ENCODE measurements around the gene EXOC3L2.

Gene EXOC3L2

DNA sequence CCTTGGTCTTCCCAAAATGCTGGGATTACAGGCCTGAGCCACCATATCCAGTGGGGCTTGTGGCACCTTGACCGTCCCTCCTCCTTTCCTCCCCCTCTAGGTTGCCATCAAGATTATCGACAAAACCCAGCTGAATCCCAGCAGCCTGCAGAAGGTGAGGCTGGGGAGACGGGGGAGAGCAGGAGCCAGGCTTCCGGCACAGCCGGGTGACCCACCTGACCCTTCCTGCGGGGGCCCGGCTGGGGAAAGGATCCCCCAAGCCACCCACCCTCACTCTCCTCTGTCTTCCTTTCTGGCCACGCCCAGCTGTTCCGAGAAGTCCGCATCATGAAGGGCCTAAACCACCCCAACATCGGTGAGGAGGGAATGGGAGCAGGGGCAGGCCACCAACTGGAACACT, 17.8 kb upstream of the EXOC3L2 start:
- no peak overlapping the region for H3K4me3 ChIP-seq (ENCODE audit: low read depth, low read length)
- TF ChIP-seq, protein P1, sequence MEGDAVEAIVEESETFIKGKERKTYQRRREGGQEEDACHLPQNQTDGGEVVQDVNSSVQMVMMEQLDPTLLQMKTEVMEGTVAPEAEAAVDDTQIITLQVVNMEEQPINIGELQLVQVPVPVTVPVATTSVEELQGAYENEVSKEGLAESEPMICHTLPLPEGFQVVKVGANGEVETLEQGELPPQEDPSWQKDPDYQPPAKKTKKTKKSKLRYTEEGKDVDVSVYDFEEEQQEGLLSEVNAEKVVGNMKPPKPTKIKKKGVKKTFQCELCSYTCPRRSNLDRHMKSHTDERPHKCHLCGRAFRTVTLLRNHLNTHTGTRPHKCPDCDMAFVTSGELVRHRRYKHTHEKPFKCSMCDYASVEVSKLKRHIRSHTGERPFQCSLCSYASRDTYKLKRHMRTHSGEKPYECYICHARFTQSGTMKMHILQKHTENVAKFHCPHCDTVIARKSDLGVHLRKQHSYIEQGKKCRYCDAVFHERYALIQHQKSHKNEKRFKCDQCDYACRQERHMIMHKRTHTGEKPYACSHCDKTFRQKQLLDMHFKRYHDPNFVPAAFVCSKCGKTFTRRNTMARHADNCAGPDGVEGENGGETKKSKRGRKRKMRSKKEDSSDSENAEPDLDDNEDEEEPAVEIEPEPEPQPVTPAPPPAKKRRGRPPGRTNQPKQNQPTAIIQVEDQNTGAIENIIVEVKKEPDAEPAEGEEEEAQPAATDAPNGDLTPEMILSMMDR (IDR thresholded peaks at IDR 0.05; ENCODE audit: insufficient read depth, low read length, missing control alignments) = no peak
- DNase-seq (ENCODE audit: low read depth, low spot score) = no peak
- ChIA-PET POLR2A (no interaction called here), CTCF (interaction anchor here (1.2 kb wide), 1 partner anchor 76 kb away, joined by 3 read pairs; no protein-coding TSS in a partner anchor)

DNA sequence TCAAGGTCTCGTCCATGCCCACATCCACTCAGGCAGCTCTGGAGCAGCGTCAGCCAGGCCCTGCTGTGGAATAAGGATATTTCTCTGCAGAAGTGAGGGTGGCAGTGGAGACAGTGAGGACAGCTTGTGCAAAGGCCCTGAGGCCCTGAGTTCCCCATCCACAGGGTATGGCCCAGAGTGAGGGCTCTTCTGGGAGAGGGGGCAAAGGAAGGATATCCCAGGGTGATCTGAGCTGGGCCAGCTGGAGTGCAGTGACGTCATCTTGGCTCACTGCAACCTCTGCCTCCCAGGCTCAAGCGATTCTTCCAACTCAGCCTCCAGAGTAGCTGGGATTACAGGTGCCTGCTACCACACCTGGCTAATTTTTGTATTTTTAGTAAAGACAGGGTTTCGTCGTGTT, 17.4 kb upstream of the EXOC3L2 start:
- ChIA-PET POLR2A (no interaction called here), CTCF (interaction anchor here (1.1 to 1.2 kb wide), 2 partner anchors 13 to 76 kb away, joined by 3 to 5 read pairs; no protein-coding TSS in a partner anchor)
- TF ChIP-seq, protein P1 (IDR thresholded peaks at IDR 0.05; ENCODE audit: insufficient read depth, low read length, missing control alignments) = no peak
- no peak overlapping the region for H3K4me3 ChIP-seq (ENCODE audit: low read depth, low read length)
- DNase-seq (ENCODE audit: low read depth, low spot score) = no peak

DNA sequence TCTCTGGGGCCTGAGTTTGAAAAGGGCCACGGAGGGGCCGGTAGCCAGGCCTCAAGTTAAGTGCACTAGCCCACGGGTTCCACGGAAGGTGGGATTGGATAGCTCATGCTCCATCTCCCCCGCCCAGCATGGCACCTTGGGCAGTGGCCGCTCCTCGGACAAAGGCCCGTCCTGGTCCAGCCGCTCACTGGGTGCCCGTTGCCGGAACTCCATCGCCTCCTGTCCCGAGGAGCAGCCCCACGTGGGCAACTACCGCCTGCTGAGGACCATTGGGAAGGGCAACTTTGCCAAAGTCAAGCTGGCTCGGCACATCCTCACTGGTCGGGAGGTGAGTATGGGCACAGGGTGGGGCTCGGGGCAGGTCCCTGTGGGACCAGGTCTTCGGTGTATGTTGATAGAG, 13.7 kb upstream of the EXOC3L2 start:
- no peak for DNase-seq (ENCODE audit: low read depth, low spot score)
- CTCF ChIA-PET = interaction anchor here (1.2 to 2.4 kb wide), 2 partner anchors 9 to 59 kb away, joined by 4 to 13 read pairs; no protein-coding TSS in a partner anchor
- TF ChIP-seq, protein P1 (IDR thresholded peaks at IDR 0.05; ENCODE audit: insufficient read depth, low read length, missing control alignments) = no peak
- no peak overlapping the region for H3K4me3 ChIP-seq (ENCODE audit: low read depth, low read length)
- POLR2A ChIA-PET = no interaction called here

DNA sequence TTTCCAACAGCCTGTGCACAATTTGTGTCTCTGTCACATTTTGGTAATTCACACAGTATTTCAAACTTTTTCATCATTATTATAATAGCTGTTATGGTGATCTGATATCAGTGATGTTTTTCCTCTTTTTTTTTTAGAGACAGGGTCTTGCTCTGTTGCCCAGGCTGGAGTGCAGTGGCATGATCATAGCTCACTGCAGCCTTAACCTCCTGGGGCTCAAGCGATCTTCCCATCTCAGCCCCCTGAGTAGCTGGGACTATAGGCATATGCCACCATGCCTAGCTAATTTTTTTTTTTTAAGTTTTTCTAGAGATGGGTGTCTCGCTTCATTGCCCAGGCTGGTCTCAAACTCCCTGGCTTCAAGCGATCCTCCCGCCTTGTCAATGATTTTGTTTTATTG, 11.6 kb upstream of the EXOC3L2 start:
- TF ChIP-seq, protein P1 (IDR thresholded peaks at IDR 0.05; ENCODE audit: insufficient read depth, low read length, missing control alignments) = no peak
- ChIA-PET CTCF (interaction anchor here (1.0 kb wide), 1 partner anchor 82 kb away, joined by 4 read pairs; no protein-coding TSS in a partner anchor), POLR2A (no interaction called here)
- no peak for DNase-seq (ENCODE audit: low read depth, low spot score)
- no peak overlapping the region for H3K4me3 ChIP-seq (ENCODE audit: low read depth, low read length)

DNA sequence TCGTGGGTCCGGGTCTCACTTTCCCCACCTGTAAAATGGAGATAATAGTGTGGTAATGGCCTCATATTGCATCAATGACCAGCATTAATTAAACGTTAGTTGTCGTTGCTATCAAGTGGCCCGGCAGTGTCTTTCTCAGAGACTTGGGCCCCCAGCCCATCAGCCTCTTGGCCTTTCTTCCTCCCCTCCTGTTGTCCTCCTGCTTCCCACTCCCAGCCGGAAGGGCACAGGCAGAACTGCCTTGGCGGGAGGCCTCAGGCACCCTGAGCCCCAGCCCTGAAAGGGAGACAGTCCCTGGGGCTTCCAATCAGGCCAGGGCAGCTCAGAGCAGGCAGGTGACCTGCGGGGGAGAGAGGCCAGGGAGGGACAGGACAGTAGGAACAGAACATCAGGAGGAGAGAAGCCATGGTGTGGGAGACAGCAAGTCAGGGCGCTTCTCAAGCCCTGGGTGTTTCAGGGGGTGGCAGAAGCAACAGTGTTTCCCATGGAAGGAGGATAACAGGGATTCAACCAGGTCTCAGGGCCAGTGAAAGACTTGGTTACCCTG, 10.5 kb upstream of the EXOC3L2 start:
- TF ChIP-seq, protein P1 (IDR thresholded peaks at IDR 0.05; ENCODE audit: insufficient read depth, low read length, missing control alignments) = no peak
- no peak overlapping the region for H3K4me3 ChIP-seq (ENCODE audit: low read depth, low read length)
- CTCF ChIA-PET = interaction anchor here (1.1 kb wide), 1 partner anchor 184 kb away, joined by 3 read pairs; no protein-coding TSS in a partner anchor
- POLR2A ChIA-PET = no interaction called here
- DNase-seq (ENCODE audit: low read depth, low spot score) = no peak

DNA sequence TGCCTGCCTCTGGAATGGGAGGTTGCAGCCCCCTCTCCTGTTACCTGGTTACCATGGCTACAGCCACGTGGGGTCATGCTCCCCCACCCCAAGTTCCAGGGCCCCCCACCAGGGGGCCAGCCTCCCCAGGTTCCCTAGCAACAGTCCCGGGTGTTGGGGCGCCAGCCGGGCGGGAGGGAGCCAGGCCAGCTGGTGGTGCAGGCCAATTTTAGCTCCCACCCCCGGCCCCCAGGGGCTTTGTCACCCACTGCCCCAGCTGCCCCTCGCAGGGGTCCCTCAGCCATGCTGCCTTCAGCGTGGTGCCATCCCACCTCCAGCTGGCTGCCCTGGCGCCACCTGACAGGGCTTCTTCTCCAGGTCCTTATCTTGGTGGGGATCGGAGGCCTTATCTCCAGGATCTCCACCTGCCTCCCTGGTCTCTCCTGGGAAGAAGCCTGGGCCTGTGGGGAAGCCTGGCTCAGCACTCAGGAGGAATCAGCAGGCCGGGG, 8.9 kb upstream of the EXOC3L2 start:
- TF ChIP-seq, protein P1 (IDR thresholded peaks at IDR 0.05; ENCODE audit: insufficient read depth, low read length, missing control alignments) = no peak
- DNase-seq (ENCODE audit: low read depth, low spot score) = no peak
- POLR2A ChIA-PET = no interaction called here
- CTCF ChIA-PET = interaction anchor here (0.8 to 1.1 kb wide), 3 partner anchors 16 to 265 kb away, joined by 3 read pairs; no protein-coding TSS in a partner anchor
- no peak overlapping the region for H3K4me3 ChIP-seq (ENCODE audit: low read depth, low read length)
